ENCODE measurements around the gene PPP6R2. TPM values are rescaled to one million over a fixed set of nuclear protein-coding genes. Genes with fewer than 3 reads are reported as not detected.

Gene PPP6R2
- polyA plus RNA-seq, 3 donors: 9.1 to 74.5 (median 10.3) TPM

DNA sequence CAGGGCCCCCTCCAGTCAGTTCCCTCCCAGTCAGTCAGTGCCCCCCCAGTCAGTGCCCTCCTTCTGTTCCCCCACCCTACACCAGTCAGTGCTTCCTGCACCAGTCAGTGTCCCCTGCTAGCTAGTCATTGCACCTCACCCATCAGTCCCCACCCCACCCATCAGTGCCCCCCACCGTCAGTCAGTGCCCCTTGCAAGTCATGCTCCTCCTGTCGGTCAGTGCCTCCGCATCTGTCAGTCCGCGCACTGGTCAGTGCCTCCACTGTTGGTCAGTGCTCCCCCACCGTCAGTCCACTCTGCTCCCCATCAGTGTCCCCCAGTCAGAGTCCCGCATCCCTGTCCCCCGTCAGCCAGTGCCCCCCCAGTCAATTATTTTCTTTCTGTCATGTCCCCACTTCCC lies 3.3 kb downstream of the PPP6R2 start:
- H3K9me3 Mint-ChIP-seq: peaks cover 0 to 2% (median 0%) of the 10 kb centered on the region in 7 donors
- H3K36me3 ChIP-seq (replicated peaks in 1 of 2; ENCODE audit: control insufficient read depth in 1 of 2, insufficient read depth in 2 of 2, low read length in 2 of 2): peaks cover 0 to 3% of the 10 kb centered on the region in 2 donors
- no peak overlapping the region for H3K27ac Mint-ChIP-seq
- no peaks in the 10 kb centered on the region for H3K9me3 ChIP-seq (replicated peaks in 1 of 2; ENCODE audit: control insufficient read depth in 1 of 2, insufficient read depth in 1 of 2, low read length in 2 of 2)
- peaks cover 0 to 2% (median under 1%) of the 10 kb centered on the region in 3 donors for H3K27me3 Mint-ChIP-seq (ENCODE audit: low read depth in 3 of 3)
- peaks cover 49% of the 10 kb centered on the region for H4K20me1 ChIP-seq (ENCODE audit: insufficient read depth, low read length)
- intact Hi-C loops (cut with micrococcal nuclease): no loop called here
- no peak for DNase-seq
- no peak overlapping the region for H3K4me3 Mint-ChIP-seq
- no peak overlapping the region for H2AFZ ChIP-seq (ENCODE audit: insufficient read depth, low read depth, low read length, poor library complexity, severe bottlenecking)
- H3K4me1 Mint-ChIP-seq: peaks cover 7% of the 10 kb centered on the region
- 88% methylated on average over 7 of the region's 8 CpGs for WGBS (ENCODE audit: insufficient coverage)
- no peak overlapping the region for H3K9ac ChIP-seq (ENCODE audit: insufficient read depth, low read length, poor library complexity, severe bottlenecking)
- no peak overlapping the region for H3K4me3 ChIP-seq (replicated peaks in 1 of 3; ENCODE audit: low read depth in 2 of 3, low read length in 3 of 3)
- peaks cover 1 to 18% of the 10 kb centered on the region in 2 donors for H3K36me3 Mint-ChIP-seq
- H3K27ac ChIP-seq (ENCODE audit: low read depth in 1 of 2, low read length in 2 of 2): peak overlapping the region in 1 of 2 donors; percentile 20
- no peak overlapping the region for H3K4me2 ChIP-seq (replicated peaks; ENCODE audit: extremely low read depth, low read length, poor library complexity, severe bottlenecking)
- peaks cover 56% of the 10 kb centered on the region for H3K79me2 ChIP-seq (ENCODE audit: insufficient read depth, low read length)
- TF ChIP-seq, protein P1, sequence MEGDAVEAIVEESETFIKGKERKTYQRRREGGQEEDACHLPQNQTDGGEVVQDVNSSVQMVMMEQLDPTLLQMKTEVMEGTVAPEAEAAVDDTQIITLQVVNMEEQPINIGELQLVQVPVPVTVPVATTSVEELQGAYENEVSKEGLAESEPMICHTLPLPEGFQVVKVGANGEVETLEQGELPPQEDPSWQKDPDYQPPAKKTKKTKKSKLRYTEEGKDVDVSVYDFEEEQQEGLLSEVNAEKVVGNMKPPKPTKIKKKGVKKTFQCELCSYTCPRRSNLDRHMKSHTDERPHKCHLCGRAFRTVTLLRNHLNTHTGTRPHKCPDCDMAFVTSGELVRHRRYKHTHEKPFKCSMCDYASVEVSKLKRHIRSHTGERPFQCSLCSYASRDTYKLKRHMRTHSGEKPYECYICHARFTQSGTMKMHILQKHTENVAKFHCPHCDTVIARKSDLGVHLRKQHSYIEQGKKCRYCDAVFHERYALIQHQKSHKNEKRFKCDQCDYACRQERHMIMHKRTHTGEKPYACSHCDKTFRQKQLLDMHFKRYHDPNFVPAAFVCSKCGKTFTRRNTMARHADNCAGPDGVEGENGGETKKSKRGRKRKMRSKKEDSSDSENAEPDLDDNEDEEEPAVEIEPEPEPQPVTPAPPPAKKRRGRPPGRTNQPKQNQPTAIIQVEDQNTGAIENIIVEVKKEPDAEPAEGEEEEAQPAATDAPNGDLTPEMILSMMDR (IDR thresholded peaks at IDR 0.05): no peak
- H3K27me3 ChIP-seq (ENCODE audit: control insufficient read depth in 2 of 2, insufficient read depth in 2 of 2, low read length in 2 of 2): no peaks in the 10 kb centered on the region
- H3K4me1 ChIP-seq (ENCODE audit: control insufficient read depth in 1 of 2, insufficient read depth in 2 of 2, low read length in 2 of 2): peaks cover 12 to 37% of the 10 kb centered on the region in 2 donors

- H3K27ac ChIP-seq (ENCODE audit: low read depth in 1 of 2, low read length in 2 of 2): peak overlapping the region in 1 of 2 donors; percentile 20
- Mint-ChIP-seq H3K36me3 (peaks cover 5 to 25% of the 10 kb centered on the region in 2 donors), H3K4me3 (no peak overlapping the region), H3K27me3 (ENCODE audit: low read depth in 3 of 3) (no peaks in the 10 kb centered on the region), H3K27ac (no peak overlapping the region), H3K4me1 (peaks cover 5% of the 10 kb centered on the region), H3K9me3 (peaks cover 0 to 2% (median 0%) of the 10 kb centered on the region in 7 donors)
- H3K4me1 ChIP-seq (ENCODE audit: control insufficient read depth in 1 of 2, insufficient read depth in 2 of 2, low read length in 2 of 2): peaks cover 8 to 32% of the 10 kb centered on the region in 2 donors
- H3K27me3 ChIP-seq (ENCODE audit: control insufficient read depth in 2 of 2, insufficient read depth in 2 of 2, low read length in 2 of 2): no peaks in the 10 kb centered on the region
- H3K9me3 ChIP-seq (replicated peaks in 1 of 2; ENCODE audit: control insufficient read depth in 1 of 2, insufficient read depth in 1 of 2, low read length in 2 of 2): no peaks in the 10 kb centered on the region
- peaks cover 60% of the 10 kb centered on the region for H3K79me2 ChIP-seq (ENCODE audit: insufficient read depth, low read length)
- intact Hi-C loops (cut with micrococcal nuclease): no loop called here
- no peak overlapping the region for H3K4me2 ChIP-seq (replicated peaks; ENCODE audit: extremely low read depth, low read length, poor library complexity, severe bottlenecking)
- peaks cover 54% of the 10 kb centered on the region for H4K20me1 ChIP-seq (ENCODE audit: insufficient read depth, low read length)
- H2AFZ ChIP-seq (ENCODE audit: insufficient read depth, low read depth, low read length, poor library complexity, severe bottlenecking): no peak overlapping the region
- TF ChIP-seq, protein P1 (IDR thresholded peaks at IDR 0.05): no peak
- peaks cover 2 to 9% of the 10 kb centered on the region in 2 donors for H3K36me3 ChIP-seq (replicated peaks in 1 of 2; ENCODE audit: control insufficient read depth in 1 of 2, insufficient read depth in 2 of 2, low read length in 2 of 2)
- no peak for DNase-seq
- H3K4me3 ChIP-seq (replicated peaks in 1 of 3; ENCODE audit: low read depth in 2 of 3, low read length in 3 of 3): no peak overlapping the region
- 84% methylated on average over 8 of the region's 8 CpGs for WGBS (ENCODE audit: insufficient coverage)
- no peak overlapping the region for H3K9ac ChIP-seq (ENCODE audit: insufficient read depth, low read length, poor library complexity, severe bottlenecking)
Measured at GRCh38 chr22:50347157-50347556, 4.0 kb downstream of the PPP6R2 start.
